Dermis blood vessel endothelial cell (primary cell): ENCODE measurements around the gene LASP1NB.
A peak's percentile ranks its signal among the peaks of the same experiment; 100 is the strongest.

Source experiments
- DNase-seq: peaks from one replicate; pipeline ENCODE4 v3.0.0; 2010

LASP1NB gene

GRCh38 chr17:38925263-38925995, at the start of gene LASP1NB:
TSS of gene LASP1NB (plus strand) at chr17:38925614.
- DNase-seq = no peak

- no peak for DNase-seq
Measured at GRCh38 chr17:38877130-38877851, 48.1 kb upstream of the LASP1NB start.

GRCh38 chr17:38879878-38880665, 45.3 kb upstream of the LASP1NB start:
- DNase-seq = peak; percentile 81

GRCh38 chr17:38881600-38882191, 43.7 kb upstream of the LASP1NB start:
- DNase-seq = peak; percentile 53

- no peak for DNase-seq
Measured at GRCh38 chr17:38882870-38883269, 42.5 kb upstream of the LASP1NB start.

GRCh38 chr17:38883592-38884526, 41.6 kb upstream of the LASP1NB start:
- DNase-seq = no peak

- no peak for DNase-seq
Measured at GRCh38 chr17:38885044-38885727, 40.2 kb upstream of the LASP1NB start.

GRCh38 chr17:38885728-38886642, 39.4 kb upstream of the LASP1NB start:
- no peak for DNase-seq

GRCh38 chr17:38886643-38887010, 38.8 kb upstream of the LASP1NB start:
- no peak for DNase-seq

- no peak for DNase-seq
Measured at GRCh38 chr17:38888842-38889241, 36.6 kb upstream of the LASP1NB start.

- DNase-seq = no peak
Measured at GRCh38 chr17:38889745-38890409, 35.5 kb upstream of the LASP1NB start.

GRCh38 chr17:38890410-38890746, 35.0 kb upstream of the LASP1NB start:
- no peak for DNase-seq

GRCh38 chr17:38891441-38891840, 34.0 kb upstream of the LASP1NB start:
- DNase-seq = no peak

GRCh38 chr17:38892083-38892482, 33.3 kb upstream of the LASP1NB start:
- DNase-seq = no peak

GRCh38 chr17:38892620-38893019, 32.8 kb upstream of the LASP1NB start:
- DNase-seq = no peak

- DNase-seq = no peak
Measured at GRCh38 chr17:38893113-38893512, 32.3 kb upstream of the LASP1NB start.

- peak; percentile 49 for DNase-seq
Measured at GRCh38 chr17:38893607-38894006, 31.8 kb upstream of the LASP1NB start.

- DNase-seq = peak; percentile 53
Measured at GRCh38 chr17:38894276-38894675, 31.1 kb upstream of the LASP1NB start.

- peak; percentile 63 for DNase-seq
Measured at GRCh38 chr17:38896346-38896954, 29.0 kb upstream of the LASP1NB start.
